Upper lobe of left lung (tissue), 6 donors: Measurements from ENCODE around the gene CDSN. TPM values are rescaled to one million over a fixed set of nuclear protein-coding genes. Genes with fewer than 3 reads are reported as not detected.

Experiments used
- ATAC-seq, 2 donors: fragments of 200-7000 bp; cut with Tn5 transposase; one replicate each; pipeline ENCODE4 v1.9.1; 2022; ENCODE audit warnings: mild to moderate bottlenecking in 2 of 2, moderate library complexity in 2 of 2; ENCODE audit not compliant: low FRiP score in 2 of 2
- DNase-seq, 2 donors: peaks; one replicate each; pipeline ENCODE4 v3.0.0-alpha.2; 2019 to 2020
- H3K27ac ChIP-seq, 4 donors: fragments of 200-600 bp; sonication (generic); one replicate each; pipeline ENCODE4 v1.5.1; 2016 to 2019
- H3K27me3 ChIP-seq, 4 donors: fragments of 200-600 bp; sonication (generic); one replicate each; pipeline ENCODE4 v1.5.1; 2017 to 2019
- H3K36me3 ChIP-seq, 4 donors: fragments of 200-600 bp; sonication (generic); one replicate each; pipeline ENCODE4 v1.5.1; 2016 to 2019
- H3K4me1 ChIP-seq, 4 donors: fragments of 200-600 bp; sonication (generic); one replicate each; pipeline ENCODE4 v1.5.1; 2018 to 2019
- H3K4me3 ChIP-seq, 4 donors: fragments of 200-600 bp; sonication (generic); one replicate each; pipeline ENCODE4 v1.5.1; 2017 to 2019; ENCODE audit warnings: mild to moderate bottlenecking in 2 of 4, moderate library complexity in 1 of 4
- H3K9me3 ChIP-seq, 4 donors: fragments of 200-600 bp; sonication (generic); one replicate each; pipeline ENCODE4 v1.5.1; 2018 to 2019
- EP300 ChIP-seq, 4 donors: sonication (generic); formaldehyde crosslinking; IDR thresholded peaks; one replicate each; pipeline ENCODE4 v1.5.1; 2017; ENCODE audit warnings: antibody characterized with exemption in 4 of 4, control low read depth in 2 of 4
- POLR2A ChIP-seq, 4 donors: fragments of 450-650 bp; IDR thresholded peaks; one replicate each; pipeline ENCODE4 v1.5.1; 2016 to 2017; ENCODE audit warnings: antibody characterized with exemption in 4 of 4, mild to moderate bottlenecking in 2 of 4
- POLR2AphosphoS5 ChIP-seq, 2 donors: sonication (generic); formaldehyde crosslinking; IDR thresholded peaks; one replicate each; pipeline ENCODE4 v1.5.1; 2017; ENCODE audit warnings: antibody characterized with exemption in 2 of 2
- WGBS, 2 donors: methylation state at CpG; one replicate each; pipeline ENCODE4 v1.1.5; 2017 to 2018; 5-methylcytosine and 5-hydroxymethylcytosine counted together
- total RNA-seq, 6 donors: library from RNA; depleted of rRNA in 4 of 6; stranded (reverse); fragments of >200 nt in 4 of 6; gene quantifications; one replicate each; pipeline versions ENCODE4 v1.1.0 to v1.2.1, GENCODE V29; 2016 to 2021
- TF ChIP-seq, protein P1 (sequence below), 6 experiments: fragments of 450-650 bp in 4 of 6; fragments of 200-600 bp in 2 of 6; sonication (generic) in 2 of 6; IDR thresholded peaks; one replicate each; pipeline ENCODE4 v1.5.1; 2016 to 2019; ENCODE audit warnings: antibody characterized with exemption in 6 of 6
- donor health status: DM: no; HTN: no; CAD: no; lungs with moderate emphysema.
- donor health status: DM: no; HTN: yes; CAD: no; lungs with severe emphysema.

CDSN gene
- total RNA-seq, 6 donors from 2014 or later, result not detected

DNA sequence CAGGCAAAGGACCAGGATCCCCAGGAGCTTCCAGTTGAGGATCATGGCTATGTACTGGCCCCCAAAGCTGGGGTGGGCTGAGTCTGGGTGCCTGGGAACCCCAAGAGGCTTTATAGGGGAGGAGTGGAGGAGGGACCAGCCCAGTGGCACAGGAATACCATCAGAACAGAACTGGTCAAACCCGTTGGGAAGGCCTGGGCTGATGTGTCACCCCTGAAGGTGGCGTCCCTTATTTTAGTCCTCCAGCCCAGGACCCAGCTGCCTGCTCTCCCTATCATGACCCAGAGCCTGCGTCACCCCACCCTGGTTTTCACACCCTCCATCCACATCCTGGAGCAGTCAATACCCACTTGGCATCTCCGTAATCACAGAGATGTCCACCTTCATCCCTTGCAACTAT is 18.7 kb upstream of the CDSN start, which contains the start of gene PSORS1C2:
PSORS1C2 (minus strand) TSS at position 85 of the 400 bp plus-strand sequence; CDS start at position 45, 40 bp downstream.
- Histone ChIP-seq H3K27ac (peak within 1 kb of the TSS in 1 of 4 donors; percentile 5), H3K4me3 (no peak within 1 kb of the TSS), H3K4me1 (peaks cover 10 to 18% (median 13%) of the 10 kb centered on the region in 4 donors), H3K9me3 (no peaks in the 10 kb centered on the region), H3K27me3 (no peaks in the 10 kb centered on the region), H3K36me3 (peaks cover 0 to 2% (median 0%) of the 10 kb centered on the region in 4 donors)
- TF ChIP-seq, protein P1, sequence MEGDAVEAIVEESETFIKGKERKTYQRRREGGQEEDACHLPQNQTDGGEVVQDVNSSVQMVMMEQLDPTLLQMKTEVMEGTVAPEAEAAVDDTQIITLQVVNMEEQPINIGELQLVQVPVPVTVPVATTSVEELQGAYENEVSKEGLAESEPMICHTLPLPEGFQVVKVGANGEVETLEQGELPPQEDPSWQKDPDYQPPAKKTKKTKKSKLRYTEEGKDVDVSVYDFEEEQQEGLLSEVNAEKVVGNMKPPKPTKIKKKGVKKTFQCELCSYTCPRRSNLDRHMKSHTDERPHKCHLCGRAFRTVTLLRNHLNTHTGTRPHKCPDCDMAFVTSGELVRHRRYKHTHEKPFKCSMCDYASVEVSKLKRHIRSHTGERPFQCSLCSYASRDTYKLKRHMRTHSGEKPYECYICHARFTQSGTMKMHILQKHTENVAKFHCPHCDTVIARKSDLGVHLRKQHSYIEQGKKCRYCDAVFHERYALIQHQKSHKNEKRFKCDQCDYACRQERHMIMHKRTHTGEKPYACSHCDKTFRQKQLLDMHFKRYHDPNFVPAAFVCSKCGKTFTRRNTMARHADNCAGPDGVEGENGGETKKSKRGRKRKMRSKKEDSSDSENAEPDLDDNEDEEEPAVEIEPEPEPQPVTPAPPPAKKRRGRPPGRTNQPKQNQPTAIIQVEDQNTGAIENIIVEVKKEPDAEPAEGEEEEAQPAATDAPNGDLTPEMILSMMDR (IDR thresholded peaks at IDR 0.05), result no peak
- no peak for TF ChIP-seq POLR2AphosphoS5 (IDR thresholded peaks at IDR 0.05)
- TF ChIP-seq POLR2A (IDR thresholded peaks at IDR 0.05), result no peak
- TF ChIP-seq EP300 (IDR thresholded peaks at IDR 0.05), result no peak
- 77 to 94% methylated on average over 4 of the region's 4 CpGs for WGBS, 2 donors
- DNase-seq (no peak), ATAC-seq (no peak)

DNA sequence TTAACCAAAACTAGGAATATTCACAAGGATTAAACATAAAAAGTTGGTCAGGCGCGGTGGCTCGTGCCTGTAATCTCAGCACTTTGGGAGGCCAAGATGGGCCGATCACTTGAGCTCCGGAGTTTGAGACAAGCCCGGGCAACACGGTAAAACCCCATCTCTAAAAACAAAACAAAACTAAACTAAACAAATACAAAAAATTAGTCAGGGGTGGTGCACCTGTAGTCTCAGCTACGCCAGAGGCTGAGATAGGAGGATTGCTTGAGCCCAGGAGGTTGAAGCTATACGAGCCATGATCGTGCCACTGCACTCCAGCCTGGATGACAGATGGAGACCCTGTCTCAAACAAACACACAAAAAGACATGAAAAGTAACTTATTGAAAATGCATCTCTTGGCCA is 15.5 kb upstream of the CDSN start:
- peaks cover 6 to 14% (median 11%) of the 10 kb centered on the region in 4 donors for H3K4me1 ChIP-seq
- H3K27ac ChIP-seq, result no peak overlapping the region
- H3K27me3 ChIP-seq, result no peaks in the 10 kb centered on the region
- H3K9me3 ChIP-seq, result no peaks in the 10 kb centered on the region
- 85 to 87% methylated on average over 10 of the region's 10 CpGs for WGBS, 2 donors
- H3K36me3 ChIP-seq, result no peaks in the 10 kb centered on the region
- DNase-seq, result no peak
- no peak for TF ChIP-seq EP300 (IDR thresholded peaks at IDR 0.05)
- TF ChIP-seq, protein P1 (IDR thresholded peaks at IDR 0.05), result no peak
- TF ChIP-seq POLR2AphosphoS5 (IDR thresholded peaks at IDR 0.05), result no peak
- no peak for TF ChIP-seq POLR2A (IDR thresholded peaks at IDR 0.05)
- no peak for ATAC-seq
- H3K4me3 ChIP-seq, result no peak overlapping the region

DNA sequence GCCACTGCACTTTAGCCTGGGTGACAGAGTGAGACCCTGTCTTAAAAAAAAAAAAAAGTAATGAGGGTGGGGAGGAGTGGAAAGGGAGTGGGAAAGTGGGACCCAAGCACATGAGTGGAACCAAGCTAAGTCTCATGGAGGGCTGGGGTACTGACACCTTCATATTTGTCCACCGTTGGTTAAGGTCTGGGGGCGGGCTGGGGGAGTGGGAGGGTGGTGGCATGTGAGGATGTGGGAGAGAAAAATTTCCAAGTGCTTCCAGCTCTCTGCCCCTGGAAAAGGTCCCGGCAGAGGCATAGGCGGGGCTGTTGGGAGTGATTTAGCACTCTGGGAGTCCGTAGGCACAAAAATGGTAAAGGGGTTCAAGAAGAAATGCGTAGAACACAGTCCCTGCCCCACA is 12.6 kb upstream of the CDSN start:
- Histone ChIP-seq H3K9me3 (no peaks in the 10 kb centered on the region), H3K4me1 (peaks cover 3 to 7% (median 5%) of the 10 kb centered on the region in 4 donors), H3K36me3 (no peaks in the 10 kb centered on the region), H3K27me3 (no peaks in the 10 kb centered on the region), H3K4me3 (no peak overlapping the region), H3K27ac (no peak overlapping the region)
- WGBS, 2 donors, result 69 to 71% methylated on average over 6 of the region's 6 CpGs
- no peak for ATAC-seq
- TF ChIP-seq POLR2AphosphoS5 (IDR thresholded peaks at IDR 0.05) (no peak), EP300 (IDR thresholded peaks at IDR 0.05) (no peak), POLR2A (IDR thresholded peaks at IDR 0.05) (no peak)
- TF ChIP-seq, protein P1 (IDR thresholded peaks at IDR 0.05), result no peak
- no peak for DNase-seq

DNA sequence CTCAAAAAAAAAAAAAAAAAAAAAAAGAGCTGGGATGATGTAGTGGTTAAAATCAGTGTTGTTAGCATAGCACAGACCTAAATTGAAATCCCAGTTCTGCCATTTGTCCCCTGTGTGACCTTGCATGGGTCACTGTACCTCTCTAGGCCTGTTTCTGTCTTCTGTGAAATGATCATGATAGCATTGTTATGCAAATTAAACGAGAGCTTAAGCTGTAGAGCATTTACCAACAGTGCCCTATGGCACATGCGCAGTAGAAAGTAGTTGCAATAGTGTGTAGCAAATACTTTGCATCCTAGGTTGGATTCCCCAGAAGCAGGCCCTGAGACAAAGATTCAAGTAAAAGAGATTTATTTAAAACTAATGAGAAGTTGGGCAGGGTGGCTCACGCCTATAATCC is 11.3 kb upstream of the CDSN start:
- DNase-seq, result no peak
- 89% methylated on average over 3 of the region's 3 CpGs for WGBS, 2 donors
- H3K27ac ChIP-seq, result no peak overlapping the region
- H3K4me3 ChIP-seq, result no peak overlapping the region
- no peaks in the 10 kb centered on the region for H3K9me3 ChIP-seq
- no peak for ATAC-seq
- H3K36me3 ChIP-seq, result no peaks in the 10 kb centered on the region
- H3K27me3 ChIP-seq, result no peaks in the 10 kb centered on the region
- TF ChIP-seq EP300 (IDR thresholded peaks at IDR 0.05), result no peak
- TF ChIP-seq POLR2A (IDR thresholded peaks at IDR 0.05), result no peak
- TF ChIP-seq POLR2AphosphoS5 (IDR thresholded peaks at IDR 0.05), result no peak
- TF ChIP-seq, protein P1 (IDR thresholded peaks at IDR 0.05), result no peak
- H3K4me1 ChIP-seq, result peaks cover 0 to 3% (median 0%) of the 10 kb centered on the region in 4 donors

DNA sequence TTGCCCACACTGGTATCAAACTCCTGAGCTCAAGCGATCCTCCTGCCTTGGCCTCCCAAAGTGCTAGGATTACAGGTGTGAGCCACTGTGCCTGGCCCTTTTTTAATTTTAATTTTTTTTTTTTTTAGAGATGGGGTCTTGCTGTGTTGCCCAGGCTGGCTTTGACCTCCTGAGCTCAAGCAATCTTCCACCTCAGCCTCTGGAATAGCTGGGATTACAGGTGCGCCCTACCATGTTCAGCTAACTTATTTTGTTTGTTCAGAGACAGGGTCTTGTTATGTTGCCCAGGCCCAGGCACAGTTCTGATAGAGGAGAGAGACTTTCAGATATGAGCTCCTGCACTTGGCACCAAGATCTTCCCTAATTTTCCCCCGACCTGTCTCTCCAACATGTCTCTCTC is 10.5 kb upstream of the CDSN start:
- H3K36me3 ChIP-seq, result no peaks in the 10 kb centered on the region
- TF ChIP-seq EP300 (IDR thresholded peaks at IDR 0.05) (no peak), POLR2A (IDR thresholded peaks at IDR 0.05) (no peak), POLR2AphosphoS5 (IDR thresholded peaks at IDR 0.05) (no peak)
- TF ChIP-seq, protein P1 (IDR thresholded peaks at IDR 0.05), result no peak
- H3K27ac ChIP-seq, result no peak overlapping the region
- H3K27me3 ChIP-seq, result no peaks in the 10 kb centered on the region
- ATAC-seq, result no peak
- peaks cover 0 to 4% (median 0%) of the 10 kb centered on the region in 4 donors for H3K4me1 ChIP-seq
- H3K4me3 ChIP-seq, result no peak overlapping the region
- 92 to 95% methylated on average over 3 of the region's 3 CpGs for WGBS, 2 donors
- no peak for DNase-seq
- H3K9me3 ChIP-seq, result no peaks in the 10 kb centered on the region
